ENCODE measurements around the gene WASF1.

WASF1 gene

GRCh38 chr6:110095101-110095500 lies 84.4 kb downstream of the WASF1 start:
- in situ Hi-C loops (cut with MboI; ENCODE audit: low sequenced_read_pairs), result no loop called here

GRCh38 chr6:110093981-110094380 lies 85.5 kb downstream of the WASF1 start:
- in situ Hi-C loops (cut with MboI; ENCODE audit: low sequenced_read_pairs), result no loop called here

GRCh38 chr6:110090876-110091275 lies 88.6 kb downstream of the WASF1 start:
- in situ Hi-C loops (cut with MboI; ENCODE audit: low sequenced_read_pairs), result no loop called here

GRCh38 chr6:110089323-110089722 lies 90.1 kb downstream of the WASF1 start:
- in situ Hi-C loops (cut with MboI; ENCODE audit: low sequenced_read_pairs), result no loop called here

GRCh38 chr6:110085285-110085684 lies 94.2 kb downstream of the WASF1 start:
- in situ Hi-C loops (cut with MboI; ENCODE audit: low sequenced_read_pairs), result no loop called here

GRCh38 chr6:110083875-110084585 lies 95.4 kb downstream of the WASF1 start:
- in situ Hi-C loops (cut with MboI; ENCODE audit: low sequenced_read_pairs), result no loop called here

- in situ Hi-C loops (cut with MboI; ENCODE audit: low sequenced_read_pairs), result no loop called here
Observed at GRCh38 chr6:110075406-110075805, 104.1 kb downstream of the WASF1 start.

DNA sequence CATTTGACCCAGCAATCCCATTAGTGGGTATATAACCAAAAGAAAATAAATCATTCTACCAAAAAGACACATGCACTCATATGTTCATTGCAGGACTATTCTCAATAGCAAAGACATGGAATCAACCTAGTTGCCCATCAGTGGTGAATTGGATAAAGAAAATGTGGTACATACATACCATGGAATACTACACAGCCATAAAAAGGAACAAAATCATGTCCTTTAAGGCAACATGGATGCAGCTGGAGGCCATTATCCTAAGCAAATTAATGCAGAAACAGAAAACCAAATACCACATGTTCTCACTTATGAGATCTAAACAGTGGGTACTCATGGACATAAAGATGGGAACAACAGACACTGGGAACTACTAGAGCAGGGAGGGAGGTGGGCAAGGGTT lies 106.0 kb downstream of the WASF1 start:
- in situ Hi-C loops (cut with MboI; ENCODE audit: low sequenced_read_pairs), result loop anchor here (25.0 kb wide), 1 partner anchor 314 kb away; no protein-coding TSS in a partner anchor

DNA sequence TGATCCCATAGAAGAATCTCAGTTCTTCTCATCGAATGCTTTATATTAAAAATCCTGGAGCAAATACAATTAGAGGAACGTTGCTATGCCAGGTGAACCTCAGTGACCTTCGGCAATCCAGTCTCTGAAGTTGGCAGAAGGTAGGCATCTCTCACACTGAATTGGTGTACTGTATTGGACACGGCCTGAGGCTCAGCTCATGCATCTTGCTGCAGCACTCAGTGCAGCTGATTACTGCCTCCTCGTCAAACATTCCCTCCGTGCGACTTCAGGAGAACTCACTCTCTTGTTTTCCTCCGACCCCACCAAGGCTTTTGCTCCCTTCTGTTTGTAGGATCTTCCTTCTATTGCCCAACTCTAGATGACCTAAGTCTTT lies 110.9 kb downstream of the WASF1 start:
- in situ Hi-C loops (cut with MboI; ENCODE audit: low sequenced_read_pairs), result loop anchor here (25.0 kb wide), 1 partner anchor 319 kb away; no protein-coding TSS in a partner anchor

DNA sequence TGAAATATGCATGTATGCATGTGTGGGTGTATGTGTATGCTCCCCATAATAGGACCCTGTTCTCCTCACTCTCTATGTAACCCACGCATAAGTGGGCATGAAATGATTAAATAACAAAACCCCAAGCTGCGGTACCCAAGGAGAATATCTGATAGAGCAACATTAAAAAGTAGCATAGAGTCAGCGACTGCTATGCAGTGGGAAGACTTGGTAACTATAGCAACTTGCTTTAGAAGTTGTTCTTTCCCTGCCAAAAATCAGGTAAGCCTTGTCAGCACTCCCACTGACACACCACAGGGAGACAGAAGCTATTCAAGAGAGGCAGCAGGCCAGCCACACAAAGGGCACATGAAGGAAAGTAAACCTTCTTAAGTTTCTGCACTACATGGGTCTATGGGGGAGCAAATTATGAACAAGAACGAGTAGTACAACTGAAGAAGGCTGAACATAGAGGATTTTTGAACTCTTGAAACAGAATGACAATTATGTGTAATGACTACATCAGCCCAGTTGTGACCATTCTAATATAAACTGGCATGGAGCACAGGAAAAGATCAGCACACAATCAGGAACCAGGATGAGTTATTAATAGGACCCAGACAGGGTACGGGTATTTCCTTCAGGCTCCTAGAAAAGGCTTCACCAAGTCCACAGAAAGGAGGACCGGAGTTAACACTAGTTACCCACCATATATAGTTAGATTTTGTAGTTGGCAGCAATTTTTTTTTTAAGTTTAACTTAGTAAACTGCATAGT lies 111.5 kb downstream of the WASF1 start:
- in situ Hi-C loops (cut with MboI; ENCODE audit: low sequenced_read_pairs), result loop anchor here (25.0 kb wide), 1 partner anchor 319 kb away; no protein-coding TSS in a partner anchor

DNA sequence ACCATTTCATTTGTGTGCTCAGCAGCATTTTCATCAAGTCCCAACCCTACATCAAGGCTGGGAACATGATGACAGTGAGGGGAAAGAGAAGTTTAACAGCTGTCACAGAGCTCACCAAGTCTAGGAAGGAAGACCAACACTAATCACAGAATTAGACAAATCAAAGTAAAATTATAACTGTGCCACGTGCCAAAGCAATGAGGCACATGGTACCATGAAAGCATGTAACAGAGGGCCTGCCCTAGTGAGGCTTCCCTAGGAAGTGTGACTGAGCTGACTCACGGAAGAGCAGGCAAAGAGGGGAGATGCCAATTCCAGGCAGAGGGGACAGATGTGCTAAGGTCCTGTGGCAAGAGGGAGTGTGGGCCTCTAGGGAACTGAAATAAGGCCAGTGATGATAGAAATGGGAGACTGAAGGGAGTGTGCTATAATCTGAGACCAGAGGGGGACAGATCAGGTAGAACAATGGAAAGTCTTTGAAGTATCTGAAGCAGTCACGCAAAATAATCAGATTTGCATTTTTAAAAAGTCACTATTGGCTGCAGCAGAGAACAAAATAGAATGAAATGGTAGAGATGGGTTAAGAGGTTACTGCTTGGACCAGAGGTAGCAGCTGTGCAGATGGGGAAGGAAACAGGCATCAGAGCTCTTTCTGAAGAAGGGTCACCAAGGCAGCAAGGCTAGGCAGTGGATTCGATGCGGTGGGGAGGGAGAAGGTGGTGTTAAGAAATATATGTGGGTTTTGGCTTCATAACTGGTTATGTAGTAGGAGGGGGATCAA lies 114.5 kb downstream of the WASF1 start:
- in situ Hi-C loops (cut with MboI; ENCODE audit: low sequenced_read_pairs), result loop anchor here (25.0 kb wide), 1 partner anchor 322 kb away; no protein-coding TSS in a partner anchor

- in situ Hi-C loops (cut with MboI; ENCODE audit: low sequenced_read_pairs), result loop anchor here (25.0 kb wide), 1 partner anchor 324 kb away; no protein-coding TSS in a partner anchor
Observed at GRCh38 chr6:110063594-110064263, 115.7 kb downstream of the WASF1 start.

DNA sequence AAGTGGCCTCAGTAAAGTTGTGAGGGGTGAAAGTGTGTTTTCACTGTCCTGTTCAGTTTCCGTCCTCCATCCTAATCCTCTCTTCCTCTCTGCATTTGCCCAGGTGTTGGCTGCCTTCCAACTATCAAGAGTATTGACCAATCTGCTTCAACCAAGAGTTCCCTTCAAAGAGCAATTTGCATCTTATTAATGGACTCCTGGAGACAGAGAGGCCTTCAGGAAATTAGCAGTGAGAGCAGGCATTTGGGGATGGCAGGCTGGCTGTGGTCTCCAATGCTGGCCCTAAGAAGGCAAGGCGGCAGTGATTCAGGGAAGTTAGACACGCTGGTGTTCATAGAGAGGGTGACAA lies 124.1 kb downstream of the WASF1 start:
- in situ Hi-C loops (cut with MboI; ENCODE audit: low sequenced_read_pairs), result loop anchor here (25.0 kb wide), 1 partner anchor 332 kb away; no protein-coding TSS in a partner anchor

DNA sequence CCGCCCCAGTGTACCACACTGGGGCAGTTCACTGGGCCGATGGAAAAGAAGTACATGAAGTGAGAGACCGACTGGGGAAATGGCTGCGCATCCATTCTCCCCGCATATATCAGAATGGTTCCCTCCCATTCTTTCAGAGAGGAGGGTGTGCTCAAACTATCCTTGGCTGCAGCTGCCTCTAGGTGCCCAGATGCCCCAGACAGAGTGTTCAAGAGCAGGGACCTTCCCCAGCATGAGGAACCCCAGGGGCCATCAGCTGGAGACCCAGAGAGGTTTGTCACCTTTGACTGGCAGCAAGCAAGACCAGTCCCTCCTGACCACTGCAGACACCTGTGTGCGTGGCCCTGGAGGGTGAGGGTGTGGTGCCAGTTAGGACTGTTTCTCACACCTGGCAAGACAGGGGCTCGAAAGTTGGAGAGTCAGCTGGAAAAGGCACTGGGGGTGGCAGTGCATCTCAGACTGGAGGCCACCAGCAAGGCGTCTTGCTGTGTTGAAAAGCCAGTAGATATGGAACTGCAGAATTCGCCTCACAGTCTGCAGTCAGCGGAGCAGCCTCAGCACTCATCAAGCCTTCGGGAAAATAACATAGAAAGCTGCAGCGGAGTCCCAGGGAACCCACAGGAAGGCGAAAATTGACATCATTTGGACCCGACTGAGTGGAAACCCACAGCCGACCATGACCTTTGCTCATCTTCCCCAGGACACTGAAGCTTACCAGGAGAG lies 124.6 kb downstream of the WASF1 start:
- in situ Hi-C loops (cut with MboI; ENCODE audit: low sequenced_read_pairs), result loop anchor here (25.0 kb wide), 1 partner anchor 332 kb away; no protein-coding TSS in a partner anchor

GRCh38 chr6:110053395-110054240 lies 125.9 kb downstream of the WASF1 start:
- in situ Hi-C loops (cut with MboI; ENCODE audit: low sequenced_read_pairs), result loop anchor here (25.0 kb wide), 1 partner anchor 334 kb away; no protein-coding TSS in a partner anchor

GRCh38 chr6:110050440-110050813 lies 129.0 kb downstream of the WASF1 start:
- in situ Hi-C loops (cut with MboI; ENCODE audit: low sequenced_read_pairs), result loop anchor here (25.0 kb wide), 1 partner anchor 337 kb away; no protein-coding TSS in a partner anchor

All from HL-60/S4 treated with phorbol 12-myristate 13-acetate at 8.2 ng/mL for 4 days and 3 days (cell line).